NCI-H146 treated with DMSO at 0.1 percent for 48 hours (cell line): ENCODE data around the gene CGREF1.
"Not testable (repeated sequence)": the region's sequence is repeated elsewhere in the genome, so short reads cannot be mapped to it uniquely, and the experiment has no call there.

Experiments
- DNase-seq: peaks from one replicate; lab custom pipeline; 2025; ENCODE audit not compliant: unreplicated experiment; lab: John Stamatoyannopoulos, UW

Gene CGREF1

DNA sequence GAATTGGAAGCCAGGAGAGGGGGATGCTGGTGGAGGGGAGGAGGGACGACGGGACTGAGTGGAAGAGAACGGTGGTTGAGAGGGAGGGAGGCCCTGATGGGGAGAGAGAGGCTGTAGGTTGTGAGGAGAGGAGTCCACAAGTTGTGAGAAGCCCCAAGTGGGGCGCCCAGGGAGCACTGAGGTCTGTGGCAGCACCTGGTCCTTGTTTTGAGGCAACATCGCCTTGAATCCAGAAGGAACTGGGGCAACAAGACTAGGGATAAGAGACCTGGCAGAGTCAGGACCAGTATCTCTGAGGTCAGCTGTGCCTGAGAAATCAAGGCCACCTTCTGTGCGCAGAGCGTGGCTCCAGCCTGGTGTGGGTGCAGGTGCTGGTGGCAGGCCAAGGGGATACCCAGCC, 19.2 kb upstream of the CGREF1 start:
- no peak for DNase-seq

DNA sequence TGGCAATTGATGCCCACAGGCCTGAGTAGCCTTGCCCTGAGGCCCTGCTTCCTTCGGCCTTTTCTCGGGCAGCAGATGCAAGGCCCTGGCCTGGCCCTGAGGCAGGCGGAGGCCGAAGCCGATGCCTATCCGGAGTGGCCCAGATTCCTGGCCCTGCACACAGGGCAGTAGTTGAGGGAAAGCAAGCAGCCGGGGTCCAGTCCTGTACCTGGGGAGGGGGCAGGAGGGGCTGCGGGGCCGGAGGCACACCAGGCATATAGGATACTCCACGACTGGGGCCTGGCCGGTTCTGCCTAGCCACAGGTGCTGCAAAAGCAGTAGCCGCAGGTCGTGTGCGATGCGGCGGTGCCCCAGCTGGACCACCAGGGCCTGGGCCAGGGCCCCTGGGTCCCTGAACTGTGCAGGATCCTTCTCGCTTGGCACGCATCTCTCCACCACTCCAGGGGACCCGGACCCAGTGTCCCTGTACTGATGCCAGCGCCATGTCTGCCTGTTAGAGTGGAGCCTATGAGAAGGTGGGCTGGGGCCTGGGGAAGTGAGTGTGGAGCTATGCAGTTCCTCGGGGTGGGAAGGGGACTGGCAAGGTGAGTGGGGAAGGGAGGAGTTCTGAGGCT, 18.5 kb upstream of the CGREF1 start:
- DNase-seq, result no peak

DNA sequence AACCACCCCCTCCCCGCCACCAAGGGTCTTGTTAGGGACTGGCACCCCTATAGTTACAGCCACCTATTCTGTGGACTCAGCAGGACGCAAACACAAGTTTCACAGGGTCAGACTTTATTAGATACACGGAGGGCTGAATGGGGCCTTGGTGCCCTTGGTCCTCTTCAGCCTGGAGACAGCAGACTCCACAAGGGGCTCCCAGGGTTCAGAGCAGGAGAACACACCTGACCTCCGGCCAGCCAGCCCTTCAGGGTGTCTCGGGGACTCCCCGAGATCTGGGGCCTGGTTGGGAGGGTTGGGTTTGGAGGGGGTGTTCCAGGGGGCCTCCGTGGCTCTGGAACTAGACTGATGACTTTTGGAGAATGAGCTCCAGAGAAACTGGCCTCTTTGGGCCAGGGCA, 17.8 kb upstream of the CGREF1 start:
- DNase-seq, result no peak

DNA sequence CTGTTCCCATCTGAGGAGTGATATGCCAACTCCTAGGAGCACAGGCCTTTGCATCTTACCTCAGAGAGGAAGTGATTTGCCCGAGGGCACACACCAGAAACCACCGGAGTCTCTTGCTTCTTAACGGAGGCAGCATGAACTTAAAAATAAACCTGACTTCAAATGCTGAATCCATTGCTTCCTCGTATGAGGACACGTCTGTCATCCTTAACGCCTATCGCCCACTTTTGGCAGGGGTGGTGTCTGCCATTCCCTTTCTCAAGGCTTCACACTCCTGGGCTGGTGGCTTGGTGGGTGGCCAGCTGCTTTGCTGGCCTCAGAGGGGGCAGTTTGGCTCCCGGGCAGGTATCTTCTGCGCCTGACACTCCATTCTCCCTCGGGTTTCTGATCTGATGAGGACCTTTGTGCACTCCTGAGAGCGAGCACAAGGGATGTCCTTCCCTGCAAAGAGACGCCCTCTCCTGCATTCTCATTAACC, 16.6 kb upstream of the CGREF1 start:
- DNase-seq, result no peak

DNA sequence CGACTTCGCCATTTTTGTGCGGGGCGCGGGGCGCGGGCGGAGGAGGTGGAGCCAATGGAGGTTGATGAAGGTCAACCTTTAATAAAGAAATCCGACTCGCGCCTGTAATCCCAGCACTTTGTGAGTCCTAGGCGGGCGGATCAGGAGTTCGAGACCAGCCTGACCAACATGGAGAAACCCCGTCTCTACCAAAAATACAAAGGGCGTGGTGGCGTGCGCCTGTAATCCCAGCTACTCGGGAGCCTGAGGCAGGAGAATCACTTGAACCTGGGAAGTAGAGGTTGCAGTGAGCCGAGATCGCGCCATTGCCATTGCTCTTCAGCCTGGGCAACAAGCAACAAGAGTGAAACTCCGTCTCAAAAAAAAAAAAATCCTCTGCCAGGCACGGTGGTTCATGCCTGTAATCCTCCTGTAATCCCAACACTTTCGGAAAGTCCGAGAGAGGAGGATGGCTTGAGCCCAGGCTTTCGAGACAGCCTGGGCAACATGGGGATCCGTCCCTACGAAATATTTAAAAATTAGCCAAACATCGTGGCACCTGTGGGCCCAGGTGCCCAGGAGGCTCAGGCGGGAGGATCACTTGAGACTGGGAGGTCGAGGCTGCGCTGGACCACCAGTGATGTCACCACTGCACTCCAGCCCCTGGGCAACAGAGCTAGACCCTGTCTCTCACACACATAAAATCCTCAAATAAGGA, 16.0 kb upstream of the CGREF1 start:
- no peak for DNase-seq

DNA sequence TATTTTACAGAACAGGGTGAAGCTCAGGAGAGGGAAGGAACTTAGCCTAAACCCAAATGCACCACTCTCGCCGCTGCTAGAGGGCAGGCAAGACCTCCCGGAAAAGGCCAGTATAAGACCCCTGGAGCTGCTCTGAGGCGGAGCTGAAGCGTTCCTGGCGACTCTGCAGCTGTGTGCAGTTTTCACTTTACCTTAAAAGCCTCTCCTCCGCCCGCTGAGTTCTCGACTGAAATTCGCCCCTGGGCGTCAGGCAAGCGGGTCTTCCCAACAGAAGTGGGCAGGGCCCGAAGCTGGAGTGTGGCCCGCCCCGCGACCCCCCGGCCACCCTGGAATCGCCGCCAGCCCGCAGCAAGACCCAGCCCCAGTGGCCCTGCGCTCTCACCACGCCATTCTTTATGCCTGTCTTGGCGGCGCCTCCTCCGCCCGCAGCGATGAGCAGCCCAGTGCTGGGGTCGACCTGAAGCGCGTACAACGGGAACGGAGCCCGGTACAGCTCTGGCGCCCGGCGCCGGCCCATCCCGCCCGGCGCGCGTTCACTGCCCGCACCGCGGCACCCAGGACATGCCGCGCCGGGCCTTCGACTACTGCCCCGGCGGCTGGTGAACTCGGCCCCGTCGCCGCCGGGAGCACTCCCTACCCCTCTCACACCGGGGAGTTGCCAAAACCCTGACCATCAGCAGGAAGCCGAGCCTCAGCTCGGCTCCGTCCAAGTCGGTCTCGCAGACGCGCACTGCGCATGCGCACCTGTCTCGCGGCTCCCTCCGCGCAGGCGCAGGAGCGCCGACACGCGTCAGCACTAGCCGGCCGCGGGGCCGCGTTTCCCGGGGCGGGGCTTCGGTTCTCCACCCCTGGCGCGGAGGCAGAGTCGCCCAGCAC, 15.2 kb upstream of the CGREF1 start, which contains the start of gene PREB:
Gene PREB (minus strand): TSS at position 732 of the 876 bp plus-strand sequence. CDS start 215 bp downstream, at position 517.
- DNase-seq, result peak; percentile 92

DNA sequence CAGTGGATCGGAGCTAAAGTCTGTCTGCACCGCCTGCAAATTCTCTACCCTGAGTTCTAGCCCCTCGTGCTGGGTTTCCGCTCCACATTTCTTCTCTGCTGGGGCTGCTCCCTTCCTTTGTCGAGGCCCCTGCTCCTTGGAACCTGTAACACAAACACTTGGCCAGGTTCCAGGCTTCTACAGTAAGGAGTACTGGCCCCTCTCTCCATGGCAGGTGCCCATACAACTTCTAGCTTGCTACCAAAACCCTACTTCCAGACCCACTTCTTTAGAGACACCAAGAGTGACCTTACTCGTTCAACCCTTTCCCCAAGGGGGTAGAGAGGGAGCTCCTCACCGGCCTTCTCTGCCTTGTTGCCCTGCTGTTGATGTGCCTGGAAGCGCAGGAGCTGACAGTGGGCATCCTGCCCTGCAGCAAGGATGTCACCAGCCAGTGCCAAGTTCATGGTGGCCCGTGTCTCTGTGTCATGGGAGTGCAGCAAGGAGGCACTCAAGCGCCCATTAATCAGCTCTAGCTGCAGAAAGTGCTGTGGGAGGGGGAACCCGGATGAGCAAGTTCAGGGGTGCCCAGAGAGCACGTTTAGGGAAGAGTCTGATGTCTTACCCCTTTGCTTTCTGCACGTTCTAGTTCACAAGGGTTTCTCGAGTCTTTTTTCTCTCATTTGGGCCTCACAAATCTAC, 14.4 kb upstream of the CGREF1 start:
- no peak for DNase-seq

DNA sequence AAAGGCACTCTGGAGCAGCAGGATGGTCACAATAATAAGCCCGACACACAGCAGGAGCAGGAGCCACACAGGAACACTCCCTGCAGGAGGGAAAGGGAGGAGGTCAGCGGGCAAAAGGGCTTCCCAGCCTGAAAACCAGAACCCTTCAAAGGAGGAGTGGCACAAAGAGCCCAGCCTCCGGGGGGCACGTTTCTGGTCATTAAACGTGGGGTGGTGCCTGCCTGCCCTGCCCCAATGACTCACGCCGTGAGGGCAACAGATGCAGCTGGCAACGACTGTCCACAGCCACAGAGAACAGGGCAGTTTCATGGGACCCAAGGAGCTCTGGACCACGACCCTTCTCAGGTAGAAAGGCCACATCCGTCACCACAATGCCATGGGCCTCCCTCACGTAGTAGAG, 12.5 kb upstream of the CGREF1 start:
- no peak for DNase-seq

DNA sequence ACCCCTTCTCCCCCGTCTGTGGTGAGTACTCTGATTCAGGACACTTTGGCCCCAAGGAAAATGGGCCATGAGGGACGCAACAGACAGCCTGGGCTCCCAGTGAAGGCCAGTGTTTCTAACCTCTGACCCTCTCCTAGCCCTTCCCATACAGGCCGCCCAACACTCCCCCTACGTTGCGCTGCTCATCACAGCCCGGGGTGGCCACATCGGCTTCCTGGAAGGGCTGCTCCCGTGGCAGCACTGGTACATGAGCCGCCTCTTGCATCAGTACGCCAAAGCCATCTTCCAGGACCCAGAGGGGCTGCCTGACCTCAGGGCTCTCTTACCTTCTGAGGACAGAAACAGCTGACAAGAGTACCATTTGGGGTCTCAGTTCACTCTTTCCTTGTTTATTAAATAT, 11.5 kb upstream of the CGREF1 start:
- DNase-seq, result no peak

DNA sequence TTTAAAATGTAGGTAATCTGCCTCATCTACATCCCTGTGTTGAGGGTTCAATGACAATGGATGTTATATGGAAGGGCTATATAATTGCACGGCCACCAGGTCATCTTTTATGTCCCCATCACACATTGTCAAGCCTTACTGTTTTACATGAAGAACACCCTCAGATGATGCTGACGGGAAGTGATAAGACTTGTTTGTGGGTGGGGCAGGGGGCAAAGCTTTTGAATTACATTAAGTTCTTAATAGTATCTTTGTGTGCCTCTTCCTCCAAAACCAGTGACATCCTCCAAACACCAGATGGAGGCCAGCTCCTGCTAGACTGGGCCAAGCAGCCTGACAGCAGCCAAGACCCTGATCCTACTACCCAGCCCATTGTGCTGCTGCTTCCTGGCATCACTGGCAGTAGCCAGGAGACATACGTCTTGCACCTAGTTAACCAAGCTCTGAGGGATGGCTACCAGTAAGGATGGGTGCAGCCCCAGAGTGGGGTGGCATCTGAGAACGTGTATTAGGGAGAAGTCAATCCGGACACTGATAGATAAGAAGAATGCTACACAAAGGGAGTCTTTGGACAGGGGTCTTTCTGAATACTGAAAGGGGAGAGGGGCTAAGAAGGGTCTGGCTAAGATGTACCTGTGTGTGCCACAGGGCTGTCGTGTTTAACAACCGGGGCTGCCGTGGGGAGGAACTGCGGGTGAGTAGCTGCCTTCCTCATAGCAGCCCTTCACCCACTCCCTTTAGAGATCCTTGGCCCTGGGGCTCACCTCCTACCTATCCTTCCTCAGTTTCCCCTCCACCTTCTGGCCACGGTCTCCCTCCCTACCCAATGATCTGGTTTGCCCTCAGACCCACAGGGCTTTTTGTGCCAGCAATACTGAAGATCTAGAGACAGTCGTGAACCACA, 10.0 kb upstream of the CGREF1 start:
- no peak for DNase-seq

DNA sequence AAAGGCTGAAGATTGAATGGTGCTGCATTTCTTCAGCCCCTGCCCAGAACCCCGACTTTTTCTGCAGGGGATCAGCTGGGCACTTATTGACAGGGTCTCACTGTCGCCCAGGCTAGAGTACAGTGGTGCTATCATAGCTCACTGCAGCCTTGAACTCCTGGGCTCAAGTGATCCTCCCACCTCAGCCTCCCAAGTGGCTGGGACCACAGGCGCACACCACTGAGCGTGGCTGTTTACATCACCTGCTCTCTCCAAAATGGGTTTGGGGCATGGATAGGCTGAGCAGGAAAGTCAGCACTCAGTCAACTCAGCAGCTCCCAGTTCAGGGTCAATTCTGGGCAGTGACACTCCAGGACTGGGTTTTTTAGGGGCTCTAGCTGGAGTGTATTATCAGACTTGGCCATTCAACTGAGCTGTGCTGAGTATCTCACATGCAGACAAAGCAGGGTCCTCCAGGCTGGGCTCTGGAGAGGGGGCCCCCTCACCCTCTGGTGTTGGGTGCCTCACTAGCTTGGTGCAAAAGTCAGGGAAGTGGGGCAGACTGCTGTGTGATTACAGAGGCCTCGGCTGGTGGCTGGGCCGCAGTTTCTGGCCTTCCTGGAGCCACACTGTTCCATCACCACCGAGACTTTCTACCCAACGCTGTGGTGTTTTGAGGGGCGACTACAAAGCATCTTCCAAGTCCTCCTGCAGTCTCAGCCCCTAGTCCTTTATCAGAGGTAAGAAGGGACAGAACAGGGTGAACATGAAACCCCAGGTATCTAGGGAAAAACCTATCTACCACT, 9.1 kb upstream of the CGREF1 start:
- no peak for DNase-seq

DNA sequence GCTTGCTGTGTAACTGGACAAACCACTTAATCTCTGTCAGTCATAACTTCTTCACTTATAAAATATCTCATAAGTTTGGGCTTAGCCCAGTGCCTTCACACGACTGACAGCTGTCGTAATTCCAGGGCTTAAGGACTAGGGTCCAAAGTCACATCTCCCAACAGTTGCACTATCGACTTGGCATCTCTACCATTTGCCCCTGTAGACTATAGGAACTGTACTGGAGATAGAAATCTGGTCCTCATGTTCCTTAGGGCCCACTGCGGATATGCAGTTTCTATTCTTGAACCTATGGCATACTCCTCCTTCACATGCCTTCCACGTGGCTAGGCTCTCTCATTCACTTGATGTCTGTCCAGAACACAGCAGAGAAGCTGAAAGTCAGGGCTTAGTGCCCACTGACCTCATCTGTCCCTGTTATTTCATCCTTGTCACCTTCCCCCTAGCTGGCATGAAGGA, 7.4 kb upstream of the CGREF1 start:
- no peak for DNase-seq

DNA sequence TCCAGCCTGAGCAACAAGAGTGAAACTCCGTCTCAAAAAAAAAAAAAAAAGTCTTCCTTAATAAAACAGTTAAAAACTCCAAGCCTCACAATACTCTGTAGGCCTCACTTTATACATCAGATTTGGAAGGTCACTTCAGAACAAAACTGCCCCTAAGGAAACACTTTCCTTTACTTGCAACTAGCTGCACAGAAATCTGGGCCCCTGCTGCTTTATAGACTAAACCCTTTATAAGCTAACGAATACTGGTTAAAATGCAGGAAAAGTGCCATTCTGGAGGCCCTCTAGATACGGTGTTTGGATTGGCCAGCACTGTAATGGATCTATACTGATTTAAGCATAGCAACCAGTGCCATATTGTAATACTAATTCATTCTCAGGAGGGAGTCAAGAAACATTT, 6.2 kb upstream of the CGREF1 start:
- DNase-seq, result no peak

DNA sequence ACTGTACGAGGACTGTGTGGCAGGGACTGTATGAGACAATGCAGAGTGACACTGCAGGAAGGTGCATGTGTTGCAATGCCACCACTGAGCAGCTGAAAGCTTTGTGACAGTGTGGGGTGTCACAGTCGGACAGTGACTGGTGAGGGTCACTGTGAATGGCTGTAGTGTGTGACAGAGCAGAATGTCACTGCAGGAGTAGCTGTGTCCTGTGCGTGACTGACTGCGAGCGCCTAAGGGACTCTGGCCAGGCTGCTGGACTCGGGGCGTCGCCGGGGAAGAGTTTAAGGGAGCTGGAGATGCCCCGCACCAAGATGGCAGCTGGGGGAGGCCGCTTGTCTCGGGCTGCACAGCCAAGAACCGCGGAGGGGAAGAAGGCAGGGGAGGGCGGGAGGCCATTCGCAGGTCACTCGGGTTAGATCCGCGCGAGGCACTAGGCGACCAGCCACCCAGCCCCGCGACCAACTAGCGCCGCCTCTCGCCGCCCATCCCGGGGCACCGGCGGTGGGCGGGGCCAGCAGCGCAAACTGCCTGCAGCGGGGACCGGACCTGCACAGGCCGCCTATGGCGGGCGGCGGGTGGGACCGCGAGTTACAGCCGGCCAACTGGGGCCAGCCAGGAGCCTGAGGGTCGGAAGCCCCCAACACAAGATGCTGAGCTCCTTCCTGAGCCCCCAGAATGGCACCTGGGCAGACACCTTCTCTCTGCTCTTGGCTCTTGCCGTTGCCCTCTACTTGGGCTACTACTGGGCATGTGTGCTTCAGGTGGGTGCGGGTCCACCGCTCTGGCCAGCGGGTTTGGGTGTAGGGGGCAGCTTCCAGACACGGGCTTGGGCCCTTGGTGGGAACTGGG, 4.6 kb upstream of the CGREF1 start, which contains the start of gene ABHD1:
Gene ABHD1 (plus strand): TSS at position 514 of the 849 bp plus-strand sequence. CDS start 134 bp downstream, at position 648.
- peak; percentile 27 for DNase-seq

DNA sequence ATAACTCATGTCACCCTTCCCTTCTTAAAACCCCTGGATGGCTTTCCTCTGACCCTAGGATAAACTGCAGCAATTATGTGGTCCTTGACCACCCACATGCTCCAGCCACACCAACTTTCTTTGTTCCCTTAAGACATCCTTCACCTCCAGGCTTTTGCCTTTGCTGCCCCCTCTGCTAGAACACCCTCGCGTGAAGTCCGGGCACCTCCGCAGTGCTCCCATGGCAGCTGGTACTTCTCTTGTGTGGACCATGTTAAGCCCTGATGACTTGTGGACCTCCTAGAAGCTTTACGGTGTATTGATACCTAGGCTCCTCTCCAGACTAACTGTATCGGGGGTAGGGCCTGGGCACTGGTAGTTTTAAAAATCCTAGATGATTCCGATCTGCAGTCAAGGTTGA, 3.9 kb upstream of the CGREF1 start:
- no peak for DNase-seq

DNA sequence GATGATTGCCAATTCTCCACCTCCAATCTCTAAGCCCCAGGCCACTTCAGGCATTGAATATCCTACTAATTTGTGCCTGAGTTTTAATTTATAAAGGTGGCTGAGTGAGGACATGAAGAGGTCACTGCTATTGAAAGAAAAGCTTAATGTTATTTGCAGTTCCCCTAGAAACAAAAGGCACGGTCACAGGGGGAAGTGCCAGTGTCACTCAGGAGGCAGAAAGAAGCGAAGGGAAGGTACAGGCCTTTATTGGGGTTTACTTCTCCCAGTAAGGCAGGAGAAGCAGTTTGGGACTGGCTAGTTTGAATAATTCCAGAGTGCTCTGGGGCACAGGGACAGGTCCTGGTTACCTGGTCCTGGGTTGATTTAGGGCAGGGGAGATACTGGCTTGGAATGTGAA, 3.0 kb upstream of the CGREF1 start:
- no peak for DNase-seq

DNA sequence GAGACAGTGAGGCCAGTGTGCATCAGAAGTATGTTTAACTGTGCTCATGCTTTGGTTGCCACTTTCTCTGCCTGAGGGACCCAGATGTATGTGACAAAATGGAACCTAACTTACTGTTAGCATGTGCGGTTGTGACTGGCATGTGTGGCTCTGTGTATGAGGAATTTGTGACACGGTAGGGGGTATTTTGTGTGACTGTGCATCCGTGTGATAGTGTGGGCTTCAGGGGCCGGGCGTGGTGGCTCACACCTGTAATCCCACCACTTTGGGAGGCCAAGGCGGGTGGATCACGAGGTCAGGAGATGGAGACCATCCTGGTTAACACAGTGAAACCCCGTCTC, 372 bp upstream of the CGREF1 start:
- DNase-seq, result not testable (repeated sequence)

DNA sequence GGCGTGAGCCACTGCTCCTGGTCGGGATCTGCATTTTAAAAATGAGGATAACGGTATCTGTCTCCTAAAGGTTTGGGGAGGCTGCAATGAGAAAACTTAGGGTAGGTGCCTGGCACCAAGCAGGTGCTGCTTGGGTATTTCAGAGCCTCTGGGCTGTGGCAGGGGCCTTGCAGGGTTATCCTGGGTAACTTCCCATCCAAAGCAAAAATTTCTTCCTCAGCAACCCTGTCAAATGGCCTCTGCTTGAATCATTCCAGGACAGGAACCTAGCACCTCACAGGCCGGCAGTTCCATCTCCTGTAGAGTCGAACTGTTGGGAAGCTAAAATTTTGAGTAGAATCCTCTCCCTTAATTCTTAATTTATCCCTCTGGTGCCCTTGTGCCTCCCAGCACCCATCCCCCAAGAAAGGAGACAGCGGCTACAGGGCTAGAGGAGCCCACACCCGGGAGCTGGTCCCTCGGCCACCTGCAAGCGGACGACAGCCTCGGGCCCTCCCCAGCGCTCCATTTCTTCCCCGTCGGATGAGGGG, 868 bp downstream of the CGREF1 start:
- no peak for DNase-seq
